K562 (cell line): ENCODE measurements around the gene CASP7.

Source experiments
- ESRRA ChIP-seq: fragments of 450-650 bp; IDR thresholded peaks from 2 replicates; pipeline ENCODE4 v1.6.1; 2014; ENCODE audit warnings: low read depth, mild to moderate bottlenecking, moderate library complexity, borderline replicate concordance
- JUNB ChIP-seq: fragments of 450-650 bp; formaldehyde crosslinking; conservative IDR thresholded peaks from 2 replicates; pipeline ENCODE4 v1.4.0; 2020; ENCODE audit warnings: mild to moderate bottlenecking
- MYC ChIP-seq, 2 experiments: fragments of 250-450 bp in 1 of 2; sonication (Bioruptor Pico) in 1 of 2; IDR thresholded peaks; 2 replicates each; pipeline versions ENCODE4 v1.5.1 to v1.6.1; 2012 to 2021; ENCODE audit warnings: low read depth in 2 of 2, borderline replicate concordance in 1 of 2, improper control_type of control experiment in 1 of 2, low read length in 1 of 2, mild to moderate bottlenecking in 1 of 2, moderate library complexity in 1 of 2
- SIN3A ChIP-seq, 2 experiments: fragments of 150-350 bp in 1 of 2; IDR thresholded peaks; 2 replicates each; pipeline ENCODE4 v1.6.1; 2011 to 2016; ENCODE audit warnings: borderline replicate concordance in 2 of 2, low read depth in 2 of 2, low read length in 2 of 2, mild to moderate bottlenecking in 2 of 2, moderate library complexity in 2 of 2; ENCODE audit not compliant: control insufficient read depth in 1 of 2
- ZNF274 ChIP-seq: IDR thresholded peaks from 2 replicates; pipeline ENCODE4 v1.6.1; 2011; ENCODE audit warnings: low read depth, mild to moderate bottlenecking, low read length, moderate library complexity, borderline replicate concordance
- ZNF507 ChIP-seq: conservative IDR thresholded peaks from 2 replicates; pipeline ENCODE4 v1.6.1; 2017; ENCODE audit warnings: missing genetic modification characterization, missing compliant biosample characterization
- TF ChIP-seq, protein P1 (sequence below): fragments of 200-800 bp; sonication (Bioruptor generic); IDR thresholded peaks from 2 replicates; pipeline ENCODE4 v1.6.1; 2016; ENCODE audit warnings: missing genetic modification characterization, missing compliant biosample characterization
- TF ChIP-seq, protein P2 (sequence below): fragments of 450-650 bp; conservative IDR thresholded peaks from 2 replicates; pipeline ENCODE4 v1.6.1; 2016; ENCODE audit warnings: missing genetic modification characterization, low read depth, mild to moderate bottlenecking, missing compliant biosample characterization, moderate library complexity

- TF ChIP-seq, protein P1, sequence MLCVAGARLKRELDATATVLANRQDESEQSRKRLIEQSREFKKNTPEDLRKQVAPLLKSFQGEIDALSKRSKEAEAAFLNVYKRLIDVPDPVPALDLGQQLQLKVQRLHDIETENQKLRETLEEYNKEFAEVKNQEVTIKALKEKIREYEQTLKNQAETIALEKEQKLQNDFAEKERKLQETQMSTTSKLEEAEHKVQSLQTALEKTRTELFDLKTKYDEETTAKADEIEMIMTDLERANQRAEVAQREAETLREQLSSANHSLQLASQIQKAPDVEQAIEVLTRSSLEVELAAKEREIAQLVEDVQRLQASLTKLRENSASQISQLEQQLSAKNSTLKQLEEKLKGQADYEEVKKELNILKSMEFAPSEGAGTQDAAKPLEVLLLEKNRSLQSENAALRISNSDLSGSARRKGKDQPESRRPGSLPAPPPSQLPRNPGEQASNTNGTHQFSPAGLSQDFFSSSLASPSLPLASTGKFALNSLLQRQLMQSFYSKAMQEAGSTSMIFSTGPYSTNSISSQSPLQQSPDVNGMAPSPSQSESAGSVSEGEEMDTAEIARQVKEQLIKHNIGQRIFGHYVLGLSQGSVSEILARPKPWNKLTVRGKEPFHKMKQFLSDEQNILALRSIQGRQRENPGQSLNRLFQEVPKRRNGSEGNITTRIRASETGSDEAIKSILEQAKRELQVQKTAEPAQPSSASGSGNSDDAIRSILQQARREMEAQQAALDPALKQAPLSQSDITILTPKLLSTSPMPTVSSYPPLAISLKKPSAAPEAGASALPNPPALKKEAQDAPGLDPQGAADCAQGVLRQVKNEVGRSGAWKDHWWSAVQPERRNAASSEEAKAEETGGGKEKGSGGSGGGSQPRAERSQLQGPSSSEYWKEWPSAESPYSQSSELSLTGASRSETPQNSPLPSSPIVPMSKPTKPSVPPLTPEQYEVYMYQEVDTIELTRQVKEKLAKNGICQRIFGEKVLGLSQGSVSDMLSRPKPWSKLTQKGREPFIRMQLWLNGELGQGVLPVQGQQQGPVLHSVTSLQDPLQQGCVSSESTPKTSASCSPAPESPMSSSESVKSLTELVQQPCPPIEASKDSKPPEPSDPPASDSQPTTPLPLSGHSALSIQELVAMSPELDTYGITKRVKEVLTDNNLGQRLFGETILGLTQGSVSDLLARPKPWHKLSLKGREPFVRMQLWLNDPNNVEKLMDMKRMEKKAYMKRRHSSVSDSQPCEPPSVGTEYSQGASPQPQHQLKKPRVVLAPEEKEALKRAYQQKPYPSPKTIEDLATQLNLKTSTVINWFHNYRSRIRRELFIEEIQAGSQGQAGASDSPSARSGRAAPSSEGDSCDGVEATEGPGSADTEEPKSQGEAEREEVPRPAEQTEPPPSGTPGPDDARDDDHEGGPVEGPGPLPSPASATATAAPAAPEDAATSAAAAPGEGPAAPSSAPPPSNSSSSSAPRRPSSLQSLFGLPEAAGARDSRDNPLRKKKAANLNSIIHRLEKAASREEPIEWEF (CRISPR knock-in tag), result no peak
- TF ChIP-seq ZNF507 (tag) (no peak), JUNB (no peak), ZNF274 (no peak), MYC (IDR thresholded peaks at IDR 0.05; ENCODE audit: low read depth, low read length) (no peak), MYC (CRISPR knock-in tag; IDR thresholded peaks at IDR 0.05; ENCODE audit: borderline replicate concordance, low read depth) (no peak), ESRRA (no peak), SIN3A (IDR thresholded peaks at IDR 0.05; ENCODE audit: borderline replicate concordance in 2 of 2, control insufficient read depth in 1 of 2, low read depth in 2 of 2, low read length in 2 of 2) (no peak)
- TF ChIP-seq, protein P2, sequence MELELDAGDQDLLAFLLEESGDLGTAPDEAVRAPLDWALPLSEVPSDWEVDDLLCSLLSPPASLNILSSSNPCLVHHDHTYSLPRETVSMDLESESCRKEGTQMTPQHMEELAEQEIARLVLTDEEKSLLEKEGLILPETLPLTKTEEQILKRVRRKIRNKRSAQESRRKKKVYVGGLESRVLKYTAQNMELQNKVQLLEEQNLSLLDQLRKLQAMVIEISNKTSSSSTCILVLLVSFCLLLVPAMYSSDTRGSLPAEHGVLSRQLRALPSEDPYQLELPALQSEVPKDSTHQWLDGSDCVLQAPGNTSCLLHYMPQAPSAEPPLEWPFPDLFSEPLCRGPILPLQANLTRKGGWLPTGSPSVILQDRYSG (tag), result no peak
Observed at GRCh38 chr10:113739577-113739976, 59.9 kb downstream of the CASP7 start.
